H1 (cell line): Measurements from ENCODE around the gene TWIST2. TPM values are rescaled to one million over a fixed set of nuclear protein-coding genes. Genes with fewer than 3 reads are reported as not detected.

Experiments
- CTBP2 ChIP-seq: IDR thresholded peaks from 2 replicates; pipeline ENCODE4 v1.7.0; 2011; ENCODE audit warnings: borderline replicate concordance, mild to moderate bottlenecking, moderate library complexity, mixed read lengths, low read length; ENCODE audit not compliant: insufficient read depth, insufficient read length
- HDAC6 ChIP-seq: IDR thresholded peaks from one replicate; pipeline ENCODE4 v1.7.1; 2012; ENCODE audit warnings: low read depth, mild to moderate bottlenecking, inconsistent platforms, low read length, moderate library complexity
- KDM1A ChIP-seq: fragments of 200-600, 300-600 bp; sonication (generic); IDR thresholded peaks from 2 replicates; pipeline ENCODE4 v1.7.1; 2016; ENCODE audit warnings: mild to moderate bottlenecking, low read length, borderline replicate concordance
- polyA plus RNA-seq, 7 experiments: library from polyadenylated mRNA; depleted of rRNA in 3 of 7; stranded (reverse) in 5 of 7; unstranded in 2 of 7; fragments of >200 nt in 5 of 7; fragments of 200-250 nt in 2 of 7; gene quantifications; 1 replicate in 5 of 7; 2 replicates in 1 of 7; 4 replicates in 1 of 7; pipeline versions ENCODE4 v1.2.1 to v1.2.3, GENCODE V29; 2011 to 2013; ENCODE audit warnings: missing spikeins in 2 of 7, mixed read lengths in 2 of 7
- total RNA-seq: library from RNA; stranded (reverse); fragmentation: NEBNext Ultra II Directional; extraction: Animal tissue kit (Norgen Biotek cat#: 25700); gene quantifications from 2 replicates; pipeline ENCODE4 v1.2.1, GENCODE V29; 2021
- TF ChIP-seq, protein P1 (sequence below): IDR thresholded peaks from 2 replicates; pipeline ENCODE4 v1.6.1; 2012; ENCODE audit warnings: inconsistent platforms

TWIST2 gene
- total and polyA plus RNA-seq, 2 of the 8 experiments (the other 6 are each of a cell fraction or from before 2014, with no cell fraction given), result 2.6 to 4.3 TPM

DNA sequence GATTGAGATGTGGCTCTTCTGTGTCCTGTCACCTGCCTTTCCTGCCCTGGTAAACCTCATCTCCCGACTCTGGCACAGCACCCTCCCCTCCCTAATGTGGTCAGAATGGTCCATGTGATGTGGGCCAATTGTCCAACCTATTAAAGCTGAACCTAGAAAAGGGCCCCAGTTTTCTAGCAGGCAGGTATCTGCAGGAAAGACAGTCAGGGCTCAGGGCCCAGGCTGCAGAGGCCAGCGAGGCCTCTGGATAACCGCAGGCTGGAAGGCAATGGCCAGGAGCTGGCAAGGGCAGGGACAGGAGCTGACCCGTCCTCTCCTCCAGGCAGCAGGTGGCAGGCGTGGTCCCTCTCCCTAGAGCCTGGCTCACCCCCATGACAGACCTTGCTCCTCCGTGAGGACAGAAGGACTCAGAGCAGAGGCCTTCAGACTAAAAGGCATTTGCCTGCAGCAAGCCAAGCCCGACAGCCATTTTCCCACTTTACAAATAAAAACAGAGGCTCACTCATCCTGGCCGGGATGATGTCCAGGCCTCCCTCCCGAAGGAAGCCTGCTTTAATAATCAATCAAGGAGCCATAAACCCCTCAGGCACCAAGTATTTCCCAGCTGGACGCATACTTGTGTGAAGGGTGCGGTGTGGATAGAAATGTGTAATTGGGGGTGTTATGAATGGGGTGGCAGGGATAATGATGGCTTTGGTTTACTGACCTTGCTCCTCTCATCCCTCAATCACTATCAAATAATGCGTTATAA, 107.1 kb downstream of the TWIST2 start (continued):
- TF ChIP-seq, protein P1, sequence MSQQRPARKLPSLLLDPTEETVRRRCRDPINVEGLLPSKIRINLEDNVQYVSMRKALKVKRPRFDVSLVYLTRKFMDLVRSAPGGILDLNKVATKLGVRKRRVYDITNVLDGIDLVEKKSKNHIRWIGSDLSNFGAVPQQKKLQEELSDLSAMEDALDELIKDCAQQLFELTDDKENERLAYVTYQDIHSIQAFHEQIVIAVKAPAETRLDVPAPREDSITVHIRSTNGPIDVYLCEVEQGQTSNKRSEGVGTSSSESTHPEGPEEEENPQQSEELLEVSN, result no peak
- TF ChIP-seq HDAC6, result no peak
- no peak for TF ChIP-seq KDM1A
- TF ChIP-seq CTBP2, result no peak
